ENCODE data around the gene MKRN2.

The MKRN2 gene

GRCh38 chr3:12556314-12556689 lies 585 bp upstream of the MKRN2 start:
- no peak for DNase-seq

DNA sequence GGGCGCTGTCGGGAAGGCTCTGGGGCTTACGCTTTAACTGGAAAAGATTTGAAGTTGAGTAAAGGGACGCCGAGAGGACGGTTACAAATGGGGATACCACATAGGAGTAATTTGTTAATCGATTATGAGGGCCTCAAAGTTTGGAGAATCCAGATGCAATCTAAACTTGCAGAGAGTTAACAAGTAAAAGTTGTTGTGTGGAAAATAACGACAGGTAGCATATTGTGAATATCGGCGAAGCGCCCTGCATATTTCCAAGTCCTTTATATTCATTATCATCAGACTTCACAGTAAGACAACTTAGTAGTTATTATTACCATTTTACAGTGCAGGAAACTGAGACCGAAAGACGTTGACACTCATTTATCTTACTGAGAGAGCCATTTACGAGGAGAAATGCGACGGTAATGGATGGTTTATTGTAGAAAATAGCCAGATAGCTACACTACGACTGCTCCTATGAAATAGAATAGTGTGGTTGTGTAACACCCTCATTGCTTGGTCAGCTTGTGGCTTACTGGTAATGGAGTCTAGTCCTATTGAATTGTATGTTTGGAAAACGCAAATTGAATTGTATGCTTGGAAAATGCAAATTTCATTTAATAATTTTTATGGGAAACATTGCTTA lies 700 bp downstream of the MKRN2 start:
- no peak for DNase-seq

- no peak for DNase-seq
Measured at GRCh38 chr3:12558706-12559105, 1.8 kb downstream of the MKRN2 start.

DNA sequence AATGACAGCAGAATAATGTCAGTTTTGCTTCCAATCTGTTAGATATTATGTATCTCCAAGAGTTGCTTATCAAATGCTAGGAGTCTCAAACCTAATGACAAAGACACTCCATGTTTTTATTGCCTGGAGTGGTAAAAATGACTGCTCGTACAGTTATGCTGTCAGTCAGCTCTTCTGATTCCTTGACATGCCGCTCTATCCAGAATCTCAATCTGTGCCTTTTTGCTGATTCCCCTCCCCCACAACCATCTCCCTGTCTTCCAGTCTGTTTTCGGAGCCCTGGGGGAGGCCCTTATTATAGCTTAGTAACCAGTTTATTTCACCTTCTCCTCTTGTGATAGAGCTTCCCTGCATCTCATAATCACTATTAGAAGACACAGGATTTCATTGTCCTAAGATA lies 2.6 kb downstream of the MKRN2 start:
- no peak for DNase-seq

GRCh38 chr3:12560505-12561190 lies 3.8 kb downstream of the MKRN2 start:
- no peak for DNase-seq

- no peak for DNase-seq
Measured at GRCh38 chr3:12561397-12561796, 4.5 kb downstream of the MKRN2 start.

- no peak for DNase-seq
Measured at GRCh38 chr3:12562451-12562850, 5.6 kb downstream of the MKRN2 start.

- DNase-seq, result no peak
Measured at GRCh38 chr3:12566976-12567375, 10.1 kb downstream of the MKRN2 start.

DNA sequence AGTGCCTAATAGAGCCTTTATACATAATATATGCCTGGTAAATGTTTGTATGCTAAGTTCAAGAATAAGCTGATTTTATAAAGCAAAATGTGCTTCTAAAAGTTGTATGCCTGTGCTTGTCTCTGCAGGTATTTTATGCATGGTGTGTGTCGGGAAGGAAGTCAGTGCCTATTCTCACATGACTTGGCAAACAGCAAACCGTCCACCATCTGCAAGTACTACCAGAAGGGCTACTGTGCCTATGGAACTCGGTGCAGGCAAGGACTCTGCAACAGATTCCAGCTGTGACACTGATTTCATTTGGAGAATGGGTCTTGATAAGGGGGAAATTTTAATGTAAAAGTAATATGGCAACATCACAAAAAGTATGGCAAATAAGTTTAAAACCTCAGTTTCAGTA lies 11.9 kb downstream of the MKRN2 start:
- no peak for DNase-seq

DNA sequence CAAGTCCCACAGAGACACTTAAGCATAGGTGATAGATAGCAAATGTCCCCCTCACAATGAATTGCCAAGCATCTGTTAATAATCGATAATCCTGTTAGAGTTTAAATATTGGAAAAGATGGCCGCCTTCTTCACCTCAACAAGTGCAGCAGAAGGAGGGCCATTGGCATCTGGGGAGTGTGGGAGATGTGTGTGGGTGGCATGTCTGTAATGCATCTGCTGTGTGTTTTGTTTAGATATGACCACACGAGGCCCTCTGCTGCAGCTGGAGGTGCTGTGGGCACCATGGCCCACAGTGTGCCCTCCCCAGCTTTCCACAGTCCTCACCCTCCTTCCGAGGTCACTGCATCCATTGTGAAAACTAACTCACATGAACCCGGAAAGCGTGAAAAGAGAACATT lies 12.9 kb downstream of the MKRN2 start:
- DNase-seq, result no peak

- DNase-seq, result no peak
Measured at GRCh38 chr3:12571986-12572385, 15.1 kb downstream of the MKRN2 start.

DNA sequence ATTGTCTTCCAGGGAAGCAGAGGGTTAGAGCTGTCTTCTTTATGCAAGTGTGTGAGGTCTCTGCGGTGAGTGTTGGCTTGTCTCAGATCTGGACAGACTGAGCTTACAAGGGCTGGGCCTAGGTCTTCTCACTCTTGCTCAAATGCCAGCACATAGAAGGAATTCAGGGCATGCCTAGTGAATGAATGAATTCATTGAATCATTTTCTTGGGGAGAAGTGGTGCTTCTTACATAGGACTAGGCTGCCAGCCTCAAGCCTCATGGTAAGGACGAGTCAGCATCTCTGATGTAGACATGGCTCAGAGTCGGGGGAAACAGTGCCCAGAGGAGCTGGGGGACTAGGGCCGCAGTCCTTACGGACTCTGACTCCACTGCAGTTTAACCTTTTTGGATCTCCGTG lies 17.2 kb downstream of the MKRN2 start:
- DNase-seq, result no peak

GRCh38 chr3:12574661-12575060 lies 17.8 kb downstream of the MKRN2 start:
- no peak for DNase-seq

- no peak for DNase-seq
Measured at GRCh38 chr3:12577379-12577778, 20.5 kb downstream of the MKRN2 start.

- no peak for DNase-seq
Measured at GRCh38 chr3:12578742-12579141, 21.9 kb downstream of the MKRN2 start.

GRCh38 chr3:12579456-12579855 lies 22.6 kb downstream of the MKRN2 start:
- no peak for DNase-seq

DNA sequence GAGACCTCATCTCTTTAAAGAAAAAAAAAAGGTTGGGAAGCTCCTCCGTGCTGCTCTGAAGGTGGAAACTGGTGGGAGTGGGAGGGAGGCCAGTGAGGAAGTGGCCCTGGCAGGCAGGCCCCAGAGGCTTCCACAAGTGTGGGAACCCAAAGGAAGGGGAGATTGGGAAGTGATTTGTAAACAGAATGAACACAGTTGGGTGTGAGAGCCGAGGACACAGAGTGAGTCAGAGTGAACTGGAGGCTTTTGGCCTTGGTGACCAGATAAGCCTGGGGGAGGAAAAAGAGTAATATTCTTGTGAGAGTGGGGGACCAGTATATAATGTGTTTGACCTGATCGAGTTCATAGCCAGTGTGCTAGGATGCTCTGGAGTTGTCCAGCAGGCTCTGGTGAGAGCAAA lies 23.0 kb downstream of the MKRN2 start:
- DNase-seq, result no peak

DNA sequence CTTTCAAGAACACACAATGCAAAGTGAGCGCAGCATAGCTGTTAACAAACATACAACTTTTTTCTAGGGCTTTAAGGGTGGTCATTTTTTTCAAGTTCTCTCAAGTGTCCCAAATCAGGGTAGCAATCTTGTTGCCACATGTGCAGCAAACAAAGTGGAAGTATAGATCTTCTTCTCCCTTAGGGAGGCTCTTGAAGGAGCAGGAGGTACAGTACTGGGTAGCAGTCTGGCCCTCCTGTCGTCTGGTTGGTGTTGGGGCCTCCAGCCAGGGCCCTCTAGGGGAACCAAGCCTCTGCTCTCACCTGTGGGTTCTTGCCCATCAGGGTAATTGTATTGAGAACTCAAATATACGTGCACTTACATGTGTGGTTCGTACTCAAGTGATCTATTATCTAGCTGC lies 25.8 kb downstream of the MKRN2 start:
- no peak for DNase-seq

DNA sequence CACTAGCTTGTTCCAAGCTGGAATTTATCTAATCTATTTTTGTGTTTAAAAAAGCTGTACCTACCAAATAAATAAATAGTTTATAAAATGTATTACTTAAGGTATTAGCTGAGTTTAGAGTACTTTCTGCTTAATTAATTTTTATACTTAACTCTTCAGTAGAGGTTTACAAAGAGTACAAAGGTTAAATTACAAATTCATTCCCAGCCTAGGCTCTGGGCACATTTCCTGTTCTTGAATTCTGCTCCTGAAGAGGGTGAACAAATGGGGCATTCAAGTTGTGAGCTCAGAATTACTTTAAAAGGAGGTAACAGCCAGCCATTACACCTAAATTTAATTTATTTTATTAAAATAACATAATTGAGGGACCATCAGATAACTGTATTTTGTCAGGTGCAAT lies 26.4 kb downstream of the MKRN2 start:
- no peak for DNase-seq

- no peak for DNase-seq
Measured at GRCh38 chr3:12584083-12584482, 27.2 kb downstream of the MKRN2 start.

GRCh38 chr3:12585181-12585580 lies 28.3 kb downstream of the MKRN2 start:
- no peak for DNase-seq

DNA sequence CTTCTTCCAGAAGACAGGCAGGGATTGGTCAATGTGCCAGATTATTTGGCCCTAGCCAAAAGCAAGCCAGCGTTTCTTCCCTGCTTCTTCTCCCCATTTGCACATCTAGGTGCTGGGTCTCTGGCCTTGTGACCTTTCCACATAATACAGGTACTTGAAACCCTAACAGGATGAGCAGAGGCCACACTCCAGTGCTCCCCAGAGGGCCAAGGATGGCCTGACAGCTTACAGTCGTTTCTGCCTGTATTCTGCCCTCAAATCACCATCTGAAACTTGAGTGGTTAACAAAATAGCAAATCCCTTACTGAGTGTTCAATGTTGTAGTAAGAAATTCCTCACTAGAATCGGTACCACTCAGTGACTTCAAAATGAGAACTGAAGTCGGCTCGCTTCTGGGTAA lies 29.1 kb downstream of the MKRN2 start:
- DNase-seq, result no peak

DNA sequence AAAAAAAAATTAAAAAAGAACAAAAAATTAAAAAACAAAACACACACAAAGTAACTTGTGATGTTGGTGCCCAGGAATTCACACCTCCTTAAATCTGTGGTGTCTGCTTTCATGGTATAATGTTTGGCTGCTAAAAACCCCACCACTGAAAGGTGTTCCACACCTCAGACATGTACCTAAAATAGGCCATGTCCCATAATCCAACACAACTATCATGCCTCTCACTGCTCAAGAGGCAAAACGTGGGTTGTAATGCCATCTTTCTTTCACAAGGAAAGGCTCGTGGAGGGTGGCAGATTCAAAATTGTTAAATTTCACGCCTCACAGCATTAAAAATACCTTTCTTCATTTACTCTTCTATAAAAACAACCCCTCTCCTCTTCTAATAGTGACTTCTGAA lies 29.5 kb downstream of the MKRN2 start:
- no peak for DNase-seq

- DNase-seq, result no peak
Measured at GRCh38 chr3:12588039-12589009, 31.4 kb downstream of the MKRN2 start.

Data from NK-92 treated with Interleukin-12 subunit alpha and Interleukin-12 subunit beta, amount 100 ng/mL, for 24 hours (cell line).